Spleen (tissue), 11 donors: ENCODE results near the gene CLK1. TPM values are rescaled to one million over a fixed set of nuclear protein-coding genes. Genes with fewer than 3 reads are reported as not detected.
A peak's percentile ranks its signal among the peaks of the same experiment; 100 is the strongest.

Experiments
- DNase-seq: peaks from one replicate; pipeline ENCODE4 v3.0.0-alpha.2; 2020
- H3K27ac ChIP-seq, 8 donors: fragments of 200-600 bp; sonication (generic) in 7 of 8; 1 replicate in 4 of 8; 2 replicates in 4 of 8; pipeline versions ENCODE4 v1.5.0 to v1.8.0; 2016 to 2021; ENCODE audit warnings: inconsistent platforms in 4 of 8, mild to moderate bottlenecking in 4 of 8, moderate library complexity in 1 of 8
- H3K27me3 ChIP-seq, 7 donors: fragments of 200-600 bp; sonication (generic) in 6 of 7; replicated peaks in 1 of 7; 1 replicate in 4 of 7; 2 replicates in 3 of 7; pipeline versions ENCODE4 v1.5.0 to v1.8.0; 2016 to 2021; ENCODE audit warnings: inconsistent platforms in 3 of 7, mild to moderate bottlenecking in 1 of 7
- H3K36me3 ChIP-seq, 6 donors: fragments of 200-600 bp; sonication (generic) in 5 of 6; 1 replicate in 4 of 6; 2 replicates in 2 of 6; pipeline versions ENCODE4 v1.5.0 to v1.8.0; 2016 to 2021; ENCODE audit warnings: inconsistent platforms in 2 of 6
- H3K4me1 ChIP-seq, 6 donors: fragments of 200-600 bp; sonication (generic) in 5 of 6; 1 replicate in 3 of 6; 2 replicates in 3 of 6; pipeline versions ENCODE4 v1.5.0 to v1.8.0; 2016 to 2021; ENCODE audit warnings: inconsistent platforms in 3 of 6
- H3K4me3 ChIP-seq, 8 donors: fragments of 200-600 bp; sonication (generic) in 7 of 8; 1 replicate in 4 of 8; 2 replicates in 4 of 8; pipeline versions ENCODE4 v1.5.0 to v1.8.0; 2016 to 2021; ENCODE audit warnings: inconsistent platforms in 4 of 8, mild to moderate bottlenecking in 4 of 8, moderate library complexity in 2 of 8
- H3K9me3 ChIP-seq, 8 donors: fragments of 200-600 bp; sonication (generic) in 7 of 8; 1 replicate in 4 of 8; 2 replicates in 4 of 8; pipeline versions ENCODE4 v1.5.0 to v1.8.0; 2016 to 2021; ENCODE audit warnings: inconsistent platforms in 4 of 8
- POLR2A ChIP-seq, 3 donors: fragments of 450-650 bp; IDR thresholded peaks; one replicate each; pipeline ENCODE4 v1.5.1; 2017; ENCODE audit warnings: antibody characterized with exemption in 3 of 3, mild to moderate bottlenecking in 1 of 3
- POLR2AphosphoS5 ChIP-seq, 3 donors: sonication (generic); formaldehyde crosslinking; IDR thresholded peaks; one replicate each; pipeline ENCODE4 v1.5.1; 2017; ENCODE audit warnings: antibody characterized with exemption in 3 of 3
- WGBS, 5 donors: extraction: QIAGEN DNeasy Blood & Tissue Kit in 3 of 5; methylation state at CpG; one replicate each; pipeline versions ENCODE4 v1.1.5 to v1.1.7; 2013 to 2018; 5-methylcytosine and 5-hydroxymethylcytosine counted together
- intact Hi-C: fragments of 100-400 bp; cut with DNase I; formaldehyde crosslinking; loops from one replicate; pipeline ENCODE4 v1.15.0; 2023; ENCODE audit warnings: low total_unique reads
- polyA plus RNA-seq, 3 donors: library from polyadenylated mRNA; stranded (reverse); fragments of 200-250 nt; gene quantifications; one replicate each; pipeline ENCODE4 v1.2.1, GENCODE V29; 2013
- total RNA-seq, 7 donors: library from RNA; depleted of rRNA in 3 of 7; stranded (reverse); fragments of >200 nt in 3 of 7; fragmentation: NEBNext Ultra II Directional in 4 of 7; extraction: Animal tissue kit (Norgen Biotek cat#: 25700) in 4 of 7; gene quantifications; one replicate each; pipeline versions ENCODE4 v1.1.0 to v1.2.1, GENCODE V29; 2016 to 2021
- TF ChIP-seq, protein P1 (sequence below), 11 experiments: fragments of 200-600 bp in 7 of 11; fragments of 450-650 bp in 4 of 11; sonication (generic) in 4 of 11; IDR thresholded peaks in 8 of 11; conservative IDR thresholded peaks in 3 of 11; 1 replicate in 7 of 11; 2 replicates in 4 of 11; pipeline versions ENCODE4 v1.4.0 to v1.8.0; 2016 to 2021; ENCODE audit warnings: antibody characterized with exemption in 11 of 11, inconsistent platforms in 4 of 11, mild to moderate bottlenecking in 1 of 11
- donor health status: healthy with polysubstance abuse.
- donor health status: DM: no; HTN: no; CAD: no; lungs with moderate emphysema.
- donor health status: DM: no; HTN: no; CAD: no.
- donor health status: Bipolar disorder and iron deficiency.
- donor health status: healthy.
- donor health status: DM: no; HTN: no; CAD: no.
- donor health status: DM: yes; HTN: yes; CAD: no.

CLK1 gene
- total and polyA plus RNA-seq, 10 donors = 161 to 737 (median 217) TPM

DNA sequence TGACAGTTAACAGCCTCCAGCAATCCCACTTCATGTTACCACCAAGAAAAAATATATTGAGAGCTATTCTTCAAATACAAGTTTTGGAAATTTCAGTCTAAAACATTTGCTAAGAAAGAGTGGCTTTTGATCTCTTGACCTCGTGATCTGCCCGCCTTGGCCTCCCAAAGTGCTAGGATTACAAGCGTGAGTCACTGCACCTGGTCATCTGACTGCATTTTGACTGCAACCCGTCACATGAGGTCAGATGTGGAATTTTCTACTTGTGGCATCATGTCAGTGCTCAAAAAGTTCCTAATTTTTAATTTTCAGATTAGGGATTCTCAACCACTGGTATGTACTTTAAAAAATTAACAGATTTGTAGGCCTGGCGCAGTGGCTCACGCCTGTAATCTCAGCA is 9.1 kb upstream of the CLK1 start:
- intact Hi-C loops = no loop called here
- no peak overlapping the region for H3K4me3 ChIP-seq
- H3K27me3 ChIP-seq = no peaks in the 10 kb centered on the region
- no peak for TF ChIP-seq POLR2A (IDR thresholded peaks at IDR 0.05)
- TF ChIP-seq, protein P1, sequence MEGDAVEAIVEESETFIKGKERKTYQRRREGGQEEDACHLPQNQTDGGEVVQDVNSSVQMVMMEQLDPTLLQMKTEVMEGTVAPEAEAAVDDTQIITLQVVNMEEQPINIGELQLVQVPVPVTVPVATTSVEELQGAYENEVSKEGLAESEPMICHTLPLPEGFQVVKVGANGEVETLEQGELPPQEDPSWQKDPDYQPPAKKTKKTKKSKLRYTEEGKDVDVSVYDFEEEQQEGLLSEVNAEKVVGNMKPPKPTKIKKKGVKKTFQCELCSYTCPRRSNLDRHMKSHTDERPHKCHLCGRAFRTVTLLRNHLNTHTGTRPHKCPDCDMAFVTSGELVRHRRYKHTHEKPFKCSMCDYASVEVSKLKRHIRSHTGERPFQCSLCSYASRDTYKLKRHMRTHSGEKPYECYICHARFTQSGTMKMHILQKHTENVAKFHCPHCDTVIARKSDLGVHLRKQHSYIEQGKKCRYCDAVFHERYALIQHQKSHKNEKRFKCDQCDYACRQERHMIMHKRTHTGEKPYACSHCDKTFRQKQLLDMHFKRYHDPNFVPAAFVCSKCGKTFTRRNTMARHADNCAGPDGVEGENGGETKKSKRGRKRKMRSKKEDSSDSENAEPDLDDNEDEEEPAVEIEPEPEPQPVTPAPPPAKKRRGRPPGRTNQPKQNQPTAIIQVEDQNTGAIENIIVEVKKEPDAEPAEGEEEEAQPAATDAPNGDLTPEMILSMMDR (IDR thresholded peaks at IDR 0.05 in 8 of 11, conservative IDR thresholded peaks at IDR 0.05 in 3 of 11) = no peak
- no peak for TF ChIP-seq POLR2AphosphoS5 (IDR thresholded peaks at IDR 0.05)
- 94 to 98% (median 94%) methylated on average over 6 of the region's 6 CpGs for whole genome bisulfite sequencing, 5 donors
- H3K36me3 ChIP-seq = peaks cover 3 to 90% (median 57%) of the 10 kb centered on the region in 6 donors
- H3K9me3 ChIP-seq = no peaks in the 10 kb centered on the region
- no peak overlapping the region for H3K27ac ChIP-seq
- no peak for DNase-seq
- H3K4me1 ChIP-seq = no peaks in the 10 kb centered on the region

DNA sequence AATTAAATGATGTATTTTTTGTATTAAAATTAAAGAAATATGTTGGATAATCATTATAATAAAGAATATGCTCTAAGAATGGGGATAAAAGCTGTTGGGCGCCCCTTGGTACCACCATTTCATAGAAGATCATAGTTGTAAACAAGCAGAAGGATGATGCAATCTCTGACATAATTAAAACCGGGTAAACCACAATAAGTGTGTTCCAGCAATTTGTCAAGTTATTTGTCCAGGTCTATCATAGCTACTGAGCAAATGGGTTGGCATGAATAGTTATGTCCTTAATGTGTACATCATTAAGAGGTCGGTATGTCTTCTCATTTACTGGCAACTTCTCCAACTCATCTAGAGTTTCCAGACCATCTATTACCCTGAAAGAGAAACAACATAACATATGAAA is 6.7 kb upstream of the CLK1 start:
- Histone ChIP-seq H3K4me3 (no peak overlapping the region), H3K36me3 (peaks cover 0 to 66% (median 40%) of the 10 kb centered on the region in 6 donors), H3K4me1 (peaks cover 0 to 14% (median 4%) of the 10 kb centered on the region in 6 donors), H3K27me3 (no peaks in the 10 kb centered on the region), H3K9me3 (no peaks in the 10 kb centered on the region), H3K27ac (no peak overlapping the region)
- TF ChIP-seq POLR2A (IDR thresholded peaks at IDR 0.05) = no peak
- TF ChIP-seq, protein P1 (IDR thresholded peaks at IDR 0.05 in 8 of 11, conservative IDR thresholded peaks at IDR 0.05 in 3 of 11) = no peak
- TF ChIP-seq POLR2AphosphoS5 (IDR thresholded peaks at IDR 0.05) = no peak
- intact Hi-C loops = no loop called here
- 68 to 83% (median 75%) methylated on average over 3 of the region's 3 CpGs for WGBS, 5 donors
- DNase-seq = no peak

DNA sequence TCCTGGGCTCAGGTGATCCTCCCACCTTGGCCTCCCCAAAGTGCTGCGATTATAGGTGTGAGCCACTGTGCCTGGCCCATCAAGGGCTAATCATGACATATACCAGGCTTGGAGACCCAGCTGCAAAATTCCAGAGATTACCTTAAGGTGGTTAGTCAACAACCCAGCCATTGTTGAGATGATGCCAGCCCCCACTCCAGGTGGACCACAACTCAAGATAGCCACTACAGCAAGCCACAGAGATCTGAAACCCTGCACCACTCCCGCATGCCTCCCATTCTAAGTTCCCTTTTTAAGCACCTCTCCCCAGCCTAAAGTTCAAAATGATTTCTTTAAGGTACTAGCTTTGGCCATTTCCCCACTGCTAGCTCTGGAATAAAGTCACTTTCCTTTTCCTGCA is 4.6 kb upstream of the CLK1 start:
- DNase-seq = no peak
- Histone ChIP-seq H3K27me3 (no peaks in the 10 kb centered on the region), H3K27ac (no peak overlapping the region), H3K9me3 (no peaks in the 10 kb centered on the region), H3K36me3 (peaks cover 0 to 44% (median 21%) of the 10 kb centered on the region in 6 donors), H3K4me1 (peaks cover 4 to 29% (median 15%) of the 10 kb centered on the region in 6 donors), H3K4me3 (no peak overlapping the region)
- intact Hi-C loops = no loop called here
- WGBS, 5 donors = 74 to 97% (median 80%) methylated on average over 2 of the region's 2 CpGs
- TF ChIP-seq POLR2A (IDR thresholded peaks at IDR 0.05) (no peak), POLR2AphosphoS5 (IDR thresholded peaks at IDR 0.05) (no peak)
- TF ChIP-seq, protein P1 (IDR thresholded peaks at IDR 0.05 in 8 of 11, conservative IDR thresholded peaks at IDR 0.05 in 3 of 11) = no peak

DNA sequence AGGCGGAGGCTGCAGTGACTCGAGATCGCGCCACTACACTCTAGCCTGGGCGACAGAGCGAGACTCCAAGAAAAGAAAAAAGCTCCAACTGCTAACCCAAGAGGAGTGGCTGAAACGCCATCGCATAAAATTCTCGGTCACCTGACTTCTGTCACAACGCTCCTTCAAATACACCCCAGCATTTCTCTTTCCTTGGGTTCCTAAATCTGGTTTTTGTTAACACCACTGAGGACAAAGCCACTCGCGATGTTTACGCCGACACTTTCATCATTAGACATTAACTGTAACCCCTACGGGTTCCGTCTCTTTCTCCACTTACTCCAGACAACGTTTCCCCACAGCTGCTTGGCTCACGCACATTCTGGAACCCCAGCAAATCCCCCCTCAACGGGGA is 679 bp downstream of the CLK1 start:
- WGBS, 5 donors = 0 to 1% (median 1%) methylated on average over 18 to 19 of the region's 19 CpGs
- H3K27me3 ChIP-seq = no peaks in the 10 kb centered on the region
- peaks cover 0 to 29% (median 13%) of the 10 kb centered on the region in 6 donors for H3K36me3 ChIP-seq
- DNase-seq = no peak
- no peaks in the 10 kb centered on the region for H3K9me3 ChIP-seq
- intact Hi-C loops = no loop called here
- TF ChIP-seq POLR2AphosphoS5 (IDR thresholded peaks at IDR 0.05) = no peak
- TF ChIP-seq, protein P1 (IDR thresholded peaks at IDR 0.05 in 8 of 11, conservative IDR thresholded peaks at IDR 0.05 in 3 of 11) = no peak
- TF ChIP-seq POLR2A (IDR thresholded peaks at IDR 0.05) = no peak
- peaks cover 30 to 65% (median 49%) of the 10 kb centered on the region in 6 donors for H3K4me1 ChIP-seq
- H3K4me3 ChIP-seq = peak overlapping the region; percentile 60 to 93 (median 76)
- H3K27ac ChIP-seq = peak overlapping the region; percentile 99 to 100 (median 100)
